ENCODE results near the gene WDR86.

The WDR86 gene

DNA sequence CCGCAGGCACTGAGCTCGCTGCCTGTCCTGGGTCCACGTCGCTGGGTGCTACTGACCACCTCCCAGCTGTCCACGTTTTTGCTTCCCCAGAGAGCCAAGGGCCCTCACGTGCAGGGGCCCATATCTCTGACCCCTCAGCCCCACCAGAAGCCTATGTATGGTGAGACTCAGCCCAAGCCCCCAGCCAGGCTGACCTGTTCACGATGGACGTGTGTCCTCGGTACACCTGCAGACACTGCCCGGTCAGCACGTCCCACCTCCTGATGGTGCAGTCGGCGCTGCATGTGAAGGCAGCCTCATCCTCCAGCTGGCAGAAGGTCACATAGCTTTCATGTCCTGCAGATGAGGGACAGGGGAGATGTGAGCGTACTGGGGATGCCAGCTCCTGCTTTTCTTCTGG, 9.9 kb downstream of the WDR86 start:
- TF ChIP-seq, protein P1, sequence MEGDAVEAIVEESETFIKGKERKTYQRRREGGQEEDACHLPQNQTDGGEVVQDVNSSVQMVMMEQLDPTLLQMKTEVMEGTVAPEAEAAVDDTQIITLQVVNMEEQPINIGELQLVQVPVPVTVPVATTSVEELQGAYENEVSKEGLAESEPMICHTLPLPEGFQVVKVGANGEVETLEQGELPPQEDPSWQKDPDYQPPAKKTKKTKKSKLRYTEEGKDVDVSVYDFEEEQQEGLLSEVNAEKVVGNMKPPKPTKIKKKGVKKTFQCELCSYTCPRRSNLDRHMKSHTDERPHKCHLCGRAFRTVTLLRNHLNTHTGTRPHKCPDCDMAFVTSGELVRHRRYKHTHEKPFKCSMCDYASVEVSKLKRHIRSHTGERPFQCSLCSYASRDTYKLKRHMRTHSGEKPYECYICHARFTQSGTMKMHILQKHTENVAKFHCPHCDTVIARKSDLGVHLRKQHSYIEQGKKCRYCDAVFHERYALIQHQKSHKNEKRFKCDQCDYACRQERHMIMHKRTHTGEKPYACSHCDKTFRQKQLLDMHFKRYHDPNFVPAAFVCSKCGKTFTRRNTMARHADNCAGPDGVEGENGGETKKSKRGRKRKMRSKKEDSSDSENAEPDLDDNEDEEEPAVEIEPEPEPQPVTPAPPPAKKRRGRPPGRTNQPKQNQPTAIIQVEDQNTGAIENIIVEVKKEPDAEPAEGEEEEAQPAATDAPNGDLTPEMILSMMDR (IDR thresholded peaks at IDR 0.05; ENCODE audit: low read depth, low read length, missing control alignments), result no peak
- no peak for DNase-seq (ENCODE audit: low read depth)
- in situ Hi-C loops (cut with HindIII; ENCODE audit: low sequenced_read_pairs), result no loop called here
- no peak overlapping the region for H3K4me3 ChIP-seq (ENCODE audit: low read depth, low read length)

DNA sequence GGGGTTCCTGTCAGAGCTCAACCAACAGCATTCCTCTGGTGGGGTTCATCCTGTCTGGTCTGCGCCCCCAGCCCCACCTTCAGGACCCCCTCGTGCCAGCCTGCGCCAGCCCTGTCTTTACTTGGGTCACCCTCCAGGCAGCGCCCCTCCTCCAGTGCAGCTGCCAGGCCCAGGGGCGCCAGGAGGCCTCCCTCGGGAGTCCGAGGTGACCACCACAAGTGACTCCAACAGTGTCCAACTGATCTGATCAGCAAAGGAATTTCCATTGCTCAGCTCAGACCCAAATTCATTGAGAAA, 10.6 kb downstream of the WDR86 start:
- in situ Hi-C loops (cut with HindIII; ENCODE audit: low sequenced_read_pairs), result no loop called here
- no peak overlapping the region for H3K4me3 ChIP-seq (ENCODE audit: low read depth, low read length)
- DNase-seq (ENCODE audit: low read depth), result no peak
- TF ChIP-seq, protein P1 (IDR thresholded peaks at IDR 0.05; ENCODE audit: low read depth, low read length, missing control alignments), result no peak

DNA sequence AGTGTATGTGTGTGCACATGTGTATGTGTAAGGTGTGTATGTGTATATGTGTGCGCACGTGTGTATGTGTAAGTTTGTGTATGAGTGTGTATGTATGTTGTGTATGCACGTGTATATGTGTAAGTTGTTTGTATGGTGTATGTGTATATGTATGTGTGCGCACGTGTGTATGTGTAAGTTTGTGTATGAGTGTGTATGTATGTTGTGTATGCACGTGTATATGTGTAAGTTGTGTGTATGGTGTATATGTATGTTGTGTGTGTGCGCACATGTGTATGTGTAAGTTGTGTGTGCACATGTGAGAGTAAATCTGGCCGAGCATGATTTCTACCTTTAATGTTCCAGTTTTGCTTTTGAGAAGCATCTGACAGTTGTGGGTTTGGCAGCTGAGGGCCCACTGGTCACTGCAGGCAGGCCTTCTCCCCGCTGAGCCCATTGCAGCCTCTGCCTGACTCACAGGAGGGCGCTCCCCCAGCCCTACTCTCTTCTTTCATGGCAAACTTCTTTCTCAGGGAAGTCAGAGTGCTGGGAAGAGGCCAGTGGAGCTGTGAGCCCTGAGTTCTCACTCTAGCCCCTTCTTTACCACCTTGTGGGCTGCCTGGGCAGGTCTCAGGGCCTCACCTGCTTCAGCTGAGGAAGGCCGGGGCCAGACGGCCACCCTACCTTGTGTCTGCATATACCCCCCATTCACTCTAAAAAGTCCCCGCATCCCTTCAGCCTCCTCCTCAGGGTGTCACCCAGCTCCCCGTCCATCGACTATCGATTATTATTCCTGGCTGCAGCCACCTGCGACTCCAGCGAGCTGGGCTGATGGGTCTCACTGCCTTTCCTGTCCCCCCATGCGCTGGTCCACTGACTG, 11.2 kb downstream of the WDR86 start:
- in situ Hi-C loops (cut with HindIII; ENCODE audit: low sequenced_read_pairs), result no loop called here
- no peak for DNase-seq (ENCODE audit: low read depth)
- no peak overlapping the region for H3K4me3 ChIP-seq (ENCODE audit: low read depth, low read length)
- TF ChIP-seq, protein P1 (IDR thresholded peaks at IDR 0.05; ENCODE audit: low read depth, low read length, missing control alignments), result peak; percentile 3

DNA sequence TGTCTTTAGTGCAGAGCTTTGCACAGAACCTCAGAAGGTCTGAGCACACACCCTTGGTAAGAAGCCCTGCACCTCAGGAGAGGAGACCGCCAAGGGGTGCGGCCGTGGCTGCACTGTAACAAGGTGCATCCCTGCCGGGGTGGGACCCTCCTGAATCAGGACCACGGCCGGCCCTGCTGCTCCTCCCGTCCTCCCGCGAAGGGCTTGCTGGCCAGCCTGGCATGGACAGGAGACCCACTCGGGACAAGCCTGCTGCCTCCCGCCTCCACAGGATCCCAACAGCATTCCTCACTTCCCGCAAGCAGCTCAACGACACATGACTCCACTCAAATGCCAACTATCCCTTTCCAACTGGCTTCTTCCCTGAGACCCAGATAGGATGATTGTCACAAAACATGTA, 12.8 kb downstream of the WDR86 start:
- TF ChIP-seq, protein P1 (IDR thresholded peaks at IDR 0.05; ENCODE audit: low read depth, low read length, missing control alignments), result no peak
- no peak overlapping the region for H3K4me3 ChIP-seq (ENCODE audit: low read depth, low read length)
- in situ Hi-C loops (cut with HindIII; ENCODE audit: low sequenced_read_pairs), result no loop called here
- no peak for DNase-seq (ENCODE audit: low read depth)

DNA sequence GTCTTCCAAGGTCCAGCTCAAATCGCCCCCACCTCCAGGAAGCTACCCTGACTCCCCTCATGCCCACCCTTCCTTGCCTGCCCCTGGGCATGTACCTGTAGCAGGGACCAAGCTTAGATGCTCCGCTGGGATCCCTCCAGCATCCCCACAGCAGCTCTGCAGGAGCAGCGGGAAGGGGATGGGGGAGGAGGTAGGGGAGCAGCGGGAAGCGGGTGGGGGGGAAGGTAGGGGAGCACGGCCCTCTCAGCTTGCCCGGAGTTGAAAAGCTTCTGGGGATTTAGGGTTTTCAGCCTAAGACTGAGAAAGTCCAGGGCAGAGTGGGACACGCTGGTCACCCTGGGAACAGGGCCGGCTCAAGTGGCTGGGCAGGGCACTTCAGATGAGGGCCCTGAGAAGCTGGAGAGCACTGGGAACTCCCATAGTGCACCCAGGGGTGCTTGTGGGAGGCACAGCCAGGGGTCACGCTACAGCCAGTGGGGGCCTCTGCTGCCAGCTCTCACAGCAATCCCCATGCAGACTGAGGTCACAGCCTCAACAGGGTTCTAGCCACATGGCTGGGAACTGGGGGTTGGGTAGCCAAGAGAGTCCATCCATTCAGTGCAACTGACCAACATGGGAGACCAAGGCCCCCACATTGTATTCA, 13.4 kb downstream of the WDR86 start:
- no peak overlapping the region for H3K4me3 ChIP-seq (ENCODE audit: low read depth, low read length)
- in situ Hi-C loops (cut with HindIII; ENCODE audit: low sequenced_read_pairs), result no loop called here
- no peak for DNase-seq (ENCODE audit: low read depth)
- TF ChIP-seq, protein P1 (IDR thresholded peaks at IDR 0.05; ENCODE audit: low read depth, low read length, missing control alignments), result no peak

DNA sequence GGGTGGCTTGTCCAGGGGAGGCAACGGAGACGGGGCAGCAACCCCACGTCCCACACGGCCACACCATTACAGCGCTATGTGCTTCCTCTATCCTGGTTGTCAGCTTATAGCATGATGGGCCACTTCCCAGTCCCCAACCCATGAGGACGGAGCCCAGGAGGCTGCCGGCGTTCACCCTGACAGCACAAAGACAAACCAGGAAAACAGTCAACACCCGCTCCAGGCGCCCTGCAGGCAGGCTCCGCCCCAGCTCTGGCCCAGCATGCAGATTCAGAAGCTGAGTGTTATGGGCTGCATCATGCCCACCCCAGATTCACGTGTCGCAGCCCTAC, 14.8 kb downstream of the WDR86 start:
- in situ Hi-C loops (cut with HindIII; ENCODE audit: low sequenced_read_pairs), result no loop called here
- TF ChIP-seq, protein P1 (IDR thresholded peaks at IDR 0.05; ENCODE audit: low read depth, low read length, missing control alignments), result no peak
- no peak overlapping the region for H3K4me3 ChIP-seq (ENCODE audit: low read depth, low read length)
- no peak for DNase-seq (ENCODE audit: low read depth)

Measured in astrocyte of the cerebellum (primary cell).